HG02840 (cell line): Measurements from ENCODE around the gene ZGRF1.
"Not testable (repeated sequence)": the region's sequence is repeated elsewhere in the genome, so short reads cannot be mapped to it uniquely, and the experiment has no call there.

Experiments
- ATAC-seq: cut with Tn5 transposase; IDR thresholded peaks from one replicate; pipeline ENCODE4 v1.9.1; 2021; ENCODE audit warnings: mild to moderate bottlenecking, moderate library complexity, moderate number of reproducible peaks; ENCODE audit not compliant: unreplicated experiment, low FRiP score

The ZGRF1 gene

GRCh38 chr4:112636688-112637551, at the start of gene ZGRF1, which contains the start of gene LARP7:
Gene ZGRF1 (minus strand): TSS chr4:112636909. CDS start chr4:112633176, 3,733 bp downstream.
Gene LARP7 (plus strand): TSS chr4:112637143. CDS start chr4:112644670, 7,527 bp downstream.
- ATAC-seq, result peak; percentile 94

GRCh38 chr4:112680996-112681395, 44.3 kb upstream of the ZGRF1 start:
- no peak for ATAC-seq

- no peak for ATAC-seq
Observed at GRCh38 chr4:112677519-112678091, 40.9 kb upstream of the ZGRF1 start.

- no peak for ATAC-seq
Observed at GRCh38 chr4:112674376-112674775, 37.7 kb upstream of the ZGRF1 start.

GRCh38 chr4:112673686-112674085, 37.0 kb upstream of the ZGRF1 start:
- no peak for ATAC-seq

GRCh38 chr4:112673076-112673475, 36.4 kb upstream of the ZGRF1 start:
- ATAC-seq, result no peak

GRCh38 chr4:112668131-112668530, 31.4 kb upstream of the ZGRF1 start:
- ATAC-seq, result no peak

- no peak for ATAC-seq
Observed at GRCh38 chr4:112664611-112665010, 27.9 kb upstream of the ZGRF1 start.

- not testable (repeated sequence) for ATAC-seq
Observed at GRCh38 chr4:112656115-112656514, 19.4 kb upstream of the ZGRF1 start.

- no peak for ATAC-seq
Observed at GRCh38 chr4:112655270-112655669, 18.6 kb upstream of the ZGRF1 start.

GRCh38 chr4:112652216-112652615, 15.5 kb upstream of the ZGRF1 start:
- no peak for ATAC-seq

- no peak for ATAC-seq
Observed at GRCh38 chr4:112651641-112652040, 14.9 kb upstream of the ZGRF1 start.

GRCh38 chr4:112650332-112650731, 13.6 kb upstream of the ZGRF1 start:
- no peak for ATAC-seq

GRCh38 chr4:112649055-112649408, 12.3 kb upstream of the ZGRF1 start:
- ATAC-seq, result no peak

GRCh38 chr4:112648263-112649054, 11.8 kb upstream of the ZGRF1 start:
- no peak for ATAC-seq

- no peak for ATAC-seq
Observed at GRCh38 chr4:112647785-112648184, 11.1 kb upstream of the ZGRF1 start.

GRCh38 chr4:112646632-112647537, 10.2 kb upstream of the ZGRF1 start:
- ATAC-seq, result no peak

GRCh38 chr4:112645541-112646329, 9.0 kb upstream of the ZGRF1 start:
- ATAC-seq, result no peak
